ENCODE measurements around the gene PRR30.
"Not testable (repeated sequence)": the region's sequence is repeated elsewhere in the genome, so short reads cannot be mapped to it uniquely, and the experiment has no call there.

PRR30 gene

DNA sequence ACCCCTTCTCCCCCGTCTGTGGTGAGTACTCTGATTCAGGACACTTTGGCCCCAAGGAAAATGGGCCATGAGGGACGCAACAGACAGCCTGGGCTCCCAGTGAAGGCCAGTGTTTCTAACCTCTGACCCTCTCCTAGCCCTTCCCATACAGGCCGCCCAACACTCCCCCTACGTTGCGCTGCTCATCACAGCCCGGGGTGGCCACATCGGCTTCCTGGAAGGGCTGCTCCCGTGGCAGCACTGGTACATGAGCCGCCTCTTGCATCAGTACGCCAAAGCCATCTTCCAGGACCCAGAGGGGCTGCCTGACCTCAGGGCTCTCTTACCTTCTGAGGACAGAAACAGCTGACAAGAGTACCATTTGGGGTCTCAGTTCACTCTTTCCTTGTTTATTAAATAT is 8.8 kb downstream of the PRR30 start:
- DNase-seq (ENCODE audit: low spot score) = no peak

DNA sequence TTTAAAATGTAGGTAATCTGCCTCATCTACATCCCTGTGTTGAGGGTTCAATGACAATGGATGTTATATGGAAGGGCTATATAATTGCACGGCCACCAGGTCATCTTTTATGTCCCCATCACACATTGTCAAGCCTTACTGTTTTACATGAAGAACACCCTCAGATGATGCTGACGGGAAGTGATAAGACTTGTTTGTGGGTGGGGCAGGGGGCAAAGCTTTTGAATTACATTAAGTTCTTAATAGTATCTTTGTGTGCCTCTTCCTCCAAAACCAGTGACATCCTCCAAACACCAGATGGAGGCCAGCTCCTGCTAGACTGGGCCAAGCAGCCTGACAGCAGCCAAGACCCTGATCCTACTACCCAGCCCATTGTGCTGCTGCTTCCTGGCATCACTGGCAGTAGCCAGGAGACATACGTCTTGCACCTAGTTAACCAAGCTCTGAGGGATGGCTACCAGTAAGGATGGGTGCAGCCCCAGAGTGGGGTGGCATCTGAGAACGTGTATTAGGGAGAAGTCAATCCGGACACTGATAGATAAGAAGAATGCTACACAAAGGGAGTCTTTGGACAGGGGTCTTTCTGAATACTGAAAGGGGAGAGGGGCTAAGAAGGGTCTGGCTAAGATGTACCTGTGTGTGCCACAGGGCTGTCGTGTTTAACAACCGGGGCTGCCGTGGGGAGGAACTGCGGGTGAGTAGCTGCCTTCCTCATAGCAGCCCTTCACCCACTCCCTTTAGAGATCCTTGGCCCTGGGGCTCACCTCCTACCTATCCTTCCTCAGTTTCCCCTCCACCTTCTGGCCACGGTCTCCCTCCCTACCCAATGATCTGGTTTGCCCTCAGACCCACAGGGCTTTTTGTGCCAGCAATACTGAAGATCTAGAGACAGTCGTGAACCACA is 10.3 kb downstream of the PRR30 start:
- DNase-seq (ENCODE audit: low spot score) = no peak

DNA sequence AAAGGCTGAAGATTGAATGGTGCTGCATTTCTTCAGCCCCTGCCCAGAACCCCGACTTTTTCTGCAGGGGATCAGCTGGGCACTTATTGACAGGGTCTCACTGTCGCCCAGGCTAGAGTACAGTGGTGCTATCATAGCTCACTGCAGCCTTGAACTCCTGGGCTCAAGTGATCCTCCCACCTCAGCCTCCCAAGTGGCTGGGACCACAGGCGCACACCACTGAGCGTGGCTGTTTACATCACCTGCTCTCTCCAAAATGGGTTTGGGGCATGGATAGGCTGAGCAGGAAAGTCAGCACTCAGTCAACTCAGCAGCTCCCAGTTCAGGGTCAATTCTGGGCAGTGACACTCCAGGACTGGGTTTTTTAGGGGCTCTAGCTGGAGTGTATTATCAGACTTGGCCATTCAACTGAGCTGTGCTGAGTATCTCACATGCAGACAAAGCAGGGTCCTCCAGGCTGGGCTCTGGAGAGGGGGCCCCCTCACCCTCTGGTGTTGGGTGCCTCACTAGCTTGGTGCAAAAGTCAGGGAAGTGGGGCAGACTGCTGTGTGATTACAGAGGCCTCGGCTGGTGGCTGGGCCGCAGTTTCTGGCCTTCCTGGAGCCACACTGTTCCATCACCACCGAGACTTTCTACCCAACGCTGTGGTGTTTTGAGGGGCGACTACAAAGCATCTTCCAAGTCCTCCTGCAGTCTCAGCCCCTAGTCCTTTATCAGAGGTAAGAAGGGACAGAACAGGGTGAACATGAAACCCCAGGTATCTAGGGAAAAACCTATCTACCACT is 11.1 kb downstream of the PRR30 start:
- no peak for DNase-seq (ENCODE audit: low spot score)

DNA sequence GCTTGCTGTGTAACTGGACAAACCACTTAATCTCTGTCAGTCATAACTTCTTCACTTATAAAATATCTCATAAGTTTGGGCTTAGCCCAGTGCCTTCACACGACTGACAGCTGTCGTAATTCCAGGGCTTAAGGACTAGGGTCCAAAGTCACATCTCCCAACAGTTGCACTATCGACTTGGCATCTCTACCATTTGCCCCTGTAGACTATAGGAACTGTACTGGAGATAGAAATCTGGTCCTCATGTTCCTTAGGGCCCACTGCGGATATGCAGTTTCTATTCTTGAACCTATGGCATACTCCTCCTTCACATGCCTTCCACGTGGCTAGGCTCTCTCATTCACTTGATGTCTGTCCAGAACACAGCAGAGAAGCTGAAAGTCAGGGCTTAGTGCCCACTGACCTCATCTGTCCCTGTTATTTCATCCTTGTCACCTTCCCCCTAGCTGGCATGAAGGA is 12.9 kb downstream of the PRR30 start:
- DNase-seq (ENCODE audit: low spot score) = no peak

DNA sequence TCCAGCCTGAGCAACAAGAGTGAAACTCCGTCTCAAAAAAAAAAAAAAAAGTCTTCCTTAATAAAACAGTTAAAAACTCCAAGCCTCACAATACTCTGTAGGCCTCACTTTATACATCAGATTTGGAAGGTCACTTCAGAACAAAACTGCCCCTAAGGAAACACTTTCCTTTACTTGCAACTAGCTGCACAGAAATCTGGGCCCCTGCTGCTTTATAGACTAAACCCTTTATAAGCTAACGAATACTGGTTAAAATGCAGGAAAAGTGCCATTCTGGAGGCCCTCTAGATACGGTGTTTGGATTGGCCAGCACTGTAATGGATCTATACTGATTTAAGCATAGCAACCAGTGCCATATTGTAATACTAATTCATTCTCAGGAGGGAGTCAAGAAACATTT is 14.1 kb downstream of the PRR30 start:
- DNase-seq (ENCODE audit: low spot score) = no peak

DNA sequence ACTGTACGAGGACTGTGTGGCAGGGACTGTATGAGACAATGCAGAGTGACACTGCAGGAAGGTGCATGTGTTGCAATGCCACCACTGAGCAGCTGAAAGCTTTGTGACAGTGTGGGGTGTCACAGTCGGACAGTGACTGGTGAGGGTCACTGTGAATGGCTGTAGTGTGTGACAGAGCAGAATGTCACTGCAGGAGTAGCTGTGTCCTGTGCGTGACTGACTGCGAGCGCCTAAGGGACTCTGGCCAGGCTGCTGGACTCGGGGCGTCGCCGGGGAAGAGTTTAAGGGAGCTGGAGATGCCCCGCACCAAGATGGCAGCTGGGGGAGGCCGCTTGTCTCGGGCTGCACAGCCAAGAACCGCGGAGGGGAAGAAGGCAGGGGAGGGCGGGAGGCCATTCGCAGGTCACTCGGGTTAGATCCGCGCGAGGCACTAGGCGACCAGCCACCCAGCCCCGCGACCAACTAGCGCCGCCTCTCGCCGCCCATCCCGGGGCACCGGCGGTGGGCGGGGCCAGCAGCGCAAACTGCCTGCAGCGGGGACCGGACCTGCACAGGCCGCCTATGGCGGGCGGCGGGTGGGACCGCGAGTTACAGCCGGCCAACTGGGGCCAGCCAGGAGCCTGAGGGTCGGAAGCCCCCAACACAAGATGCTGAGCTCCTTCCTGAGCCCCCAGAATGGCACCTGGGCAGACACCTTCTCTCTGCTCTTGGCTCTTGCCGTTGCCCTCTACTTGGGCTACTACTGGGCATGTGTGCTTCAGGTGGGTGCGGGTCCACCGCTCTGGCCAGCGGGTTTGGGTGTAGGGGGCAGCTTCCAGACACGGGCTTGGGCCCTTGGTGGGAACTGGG is 15.7 kb downstream of the PRR30 start, which contains the start of gene ABHD1:
Gene ABHD1 (plus strand): TSS at position 514 of the 849 bp plus-strand sequence. CDS start 134 bp downstream, at position 648.
- peak; percentile 21 for DNase-seq (ENCODE audit: low spot score)

DNA sequence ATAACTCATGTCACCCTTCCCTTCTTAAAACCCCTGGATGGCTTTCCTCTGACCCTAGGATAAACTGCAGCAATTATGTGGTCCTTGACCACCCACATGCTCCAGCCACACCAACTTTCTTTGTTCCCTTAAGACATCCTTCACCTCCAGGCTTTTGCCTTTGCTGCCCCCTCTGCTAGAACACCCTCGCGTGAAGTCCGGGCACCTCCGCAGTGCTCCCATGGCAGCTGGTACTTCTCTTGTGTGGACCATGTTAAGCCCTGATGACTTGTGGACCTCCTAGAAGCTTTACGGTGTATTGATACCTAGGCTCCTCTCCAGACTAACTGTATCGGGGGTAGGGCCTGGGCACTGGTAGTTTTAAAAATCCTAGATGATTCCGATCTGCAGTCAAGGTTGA is 16.4 kb downstream of the PRR30 start:
- no peak for DNase-seq (ENCODE audit: low spot score)

DNA sequence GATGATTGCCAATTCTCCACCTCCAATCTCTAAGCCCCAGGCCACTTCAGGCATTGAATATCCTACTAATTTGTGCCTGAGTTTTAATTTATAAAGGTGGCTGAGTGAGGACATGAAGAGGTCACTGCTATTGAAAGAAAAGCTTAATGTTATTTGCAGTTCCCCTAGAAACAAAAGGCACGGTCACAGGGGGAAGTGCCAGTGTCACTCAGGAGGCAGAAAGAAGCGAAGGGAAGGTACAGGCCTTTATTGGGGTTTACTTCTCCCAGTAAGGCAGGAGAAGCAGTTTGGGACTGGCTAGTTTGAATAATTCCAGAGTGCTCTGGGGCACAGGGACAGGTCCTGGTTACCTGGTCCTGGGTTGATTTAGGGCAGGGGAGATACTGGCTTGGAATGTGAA is 17.3 kb downstream of the PRR30 start:
- no peak for DNase-seq (ENCODE audit: low spot score)

DNA sequence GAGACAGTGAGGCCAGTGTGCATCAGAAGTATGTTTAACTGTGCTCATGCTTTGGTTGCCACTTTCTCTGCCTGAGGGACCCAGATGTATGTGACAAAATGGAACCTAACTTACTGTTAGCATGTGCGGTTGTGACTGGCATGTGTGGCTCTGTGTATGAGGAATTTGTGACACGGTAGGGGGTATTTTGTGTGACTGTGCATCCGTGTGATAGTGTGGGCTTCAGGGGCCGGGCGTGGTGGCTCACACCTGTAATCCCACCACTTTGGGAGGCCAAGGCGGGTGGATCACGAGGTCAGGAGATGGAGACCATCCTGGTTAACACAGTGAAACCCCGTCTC is 19.9 kb downstream of the PRR30 start:
- DNase-seq (ENCODE audit: low spot score) = not testable (repeated sequence)

DNA sequence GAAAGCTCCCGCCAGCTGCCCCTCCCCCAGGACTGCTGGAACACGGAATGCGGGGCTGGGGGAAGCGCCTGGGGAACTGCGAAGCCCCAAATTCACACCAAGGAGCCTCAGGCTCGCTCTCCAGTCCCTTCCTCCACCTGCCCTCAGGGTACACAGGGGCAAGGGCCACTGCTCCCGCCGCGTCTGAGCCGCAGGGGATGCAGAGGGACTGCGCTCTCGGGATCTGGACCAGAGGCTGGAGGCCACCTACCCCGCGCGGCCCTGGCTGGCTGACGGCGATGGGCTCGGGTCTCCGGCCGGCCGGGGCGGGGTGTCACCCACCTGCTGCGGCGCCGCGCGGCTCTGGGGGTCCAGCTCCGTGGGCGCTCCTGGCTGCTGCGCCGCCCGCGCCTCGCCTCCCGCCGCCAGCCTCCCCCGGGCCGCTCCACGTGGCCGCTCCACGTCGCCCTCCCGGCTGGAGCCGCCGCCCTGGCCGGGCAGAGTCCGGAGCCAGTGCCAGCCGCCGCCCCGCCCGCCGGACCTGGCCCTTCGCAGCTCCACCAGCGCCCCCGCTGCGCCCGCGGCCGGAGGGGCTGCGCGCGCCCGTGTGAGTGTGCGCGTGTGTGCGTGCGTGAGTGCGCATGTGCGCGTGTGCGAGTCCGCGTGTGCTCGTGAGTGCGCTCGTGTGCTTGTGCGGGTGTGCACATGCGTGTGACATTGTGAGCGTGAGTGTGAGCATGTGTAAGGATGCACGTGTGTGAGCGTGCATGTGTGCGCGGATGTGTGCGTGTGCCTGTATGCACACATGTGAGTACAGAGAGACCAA is 20.5 kb downstream of the PRR30 start, which contains the start of gene CGREF1:
Gene CGREF1 (minus strand): TSS at position 604 of the 805 bp plus-strand sequence. CDS start 14,762 bp downstream, outside the sequence.
- no peak for DNase-seq (ENCODE audit: low spot score)

DNA sequence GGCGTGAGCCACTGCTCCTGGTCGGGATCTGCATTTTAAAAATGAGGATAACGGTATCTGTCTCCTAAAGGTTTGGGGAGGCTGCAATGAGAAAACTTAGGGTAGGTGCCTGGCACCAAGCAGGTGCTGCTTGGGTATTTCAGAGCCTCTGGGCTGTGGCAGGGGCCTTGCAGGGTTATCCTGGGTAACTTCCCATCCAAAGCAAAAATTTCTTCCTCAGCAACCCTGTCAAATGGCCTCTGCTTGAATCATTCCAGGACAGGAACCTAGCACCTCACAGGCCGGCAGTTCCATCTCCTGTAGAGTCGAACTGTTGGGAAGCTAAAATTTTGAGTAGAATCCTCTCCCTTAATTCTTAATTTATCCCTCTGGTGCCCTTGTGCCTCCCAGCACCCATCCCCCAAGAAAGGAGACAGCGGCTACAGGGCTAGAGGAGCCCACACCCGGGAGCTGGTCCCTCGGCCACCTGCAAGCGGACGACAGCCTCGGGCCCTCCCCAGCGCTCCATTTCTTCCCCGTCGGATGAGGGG is 21.1 kb downstream of the PRR30 start:
- DNase-seq (ENCODE audit: low spot score) = no peak

DNA sequence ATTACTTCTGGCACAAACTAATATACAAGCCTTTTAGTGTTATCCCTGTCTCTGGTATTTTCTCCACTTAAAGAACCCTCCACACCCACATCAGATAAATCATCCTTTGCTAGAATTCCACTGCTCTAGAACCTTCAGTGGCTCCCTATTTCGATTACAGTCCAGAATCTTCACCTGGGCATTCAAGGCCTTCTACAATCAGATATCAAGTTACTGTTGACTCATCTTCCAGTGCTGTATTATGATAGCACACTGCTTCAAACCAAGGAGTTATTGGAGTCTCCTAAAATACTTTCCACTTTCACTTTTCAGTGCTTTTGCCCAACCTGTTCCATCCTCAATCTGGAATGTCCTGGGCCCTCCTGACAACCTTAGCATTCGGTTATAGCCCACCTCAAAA is 23.7 kb downstream of the PRR30 start:
- DNase-seq (ENCODE audit: low spot score) = no peak

DNA sequence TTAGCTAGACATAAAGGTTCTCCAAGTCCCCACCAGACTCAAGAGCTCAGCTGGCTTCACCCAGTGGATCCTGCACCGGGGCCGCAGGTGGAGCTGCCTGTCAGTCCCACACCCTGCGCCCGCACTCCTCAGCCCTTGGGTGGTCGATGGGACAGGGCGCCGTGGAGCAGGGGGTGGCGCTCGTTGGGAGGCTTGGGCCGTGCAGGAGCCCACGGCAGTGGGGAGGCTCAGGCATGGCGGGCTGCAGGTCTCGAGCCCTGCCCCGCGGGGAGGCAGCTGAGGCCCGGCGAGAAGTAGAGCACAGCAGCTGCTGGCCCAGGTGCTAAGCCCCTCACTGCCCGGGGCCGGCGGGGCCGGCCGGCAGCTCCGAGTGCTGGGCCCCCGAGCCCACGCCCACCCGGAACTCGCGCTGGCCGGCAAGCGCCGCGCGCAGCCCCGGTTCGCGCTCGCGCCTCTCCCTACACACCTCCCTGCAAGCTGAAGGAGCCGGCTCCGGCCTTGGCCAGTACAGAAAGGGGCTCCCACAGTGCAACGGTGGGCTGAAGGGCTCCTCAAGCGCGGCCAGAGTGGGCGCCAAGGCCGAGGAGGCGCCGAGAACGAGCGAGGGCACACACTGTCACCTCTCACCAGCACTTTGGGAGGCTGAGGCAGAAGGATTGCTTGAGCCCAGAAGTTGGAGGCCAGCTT is 27.7 kb downstream of the PRR30 start:
- DNase-seq (ENCODE audit: low spot score) = not testable (repeated sequence)

DNA sequence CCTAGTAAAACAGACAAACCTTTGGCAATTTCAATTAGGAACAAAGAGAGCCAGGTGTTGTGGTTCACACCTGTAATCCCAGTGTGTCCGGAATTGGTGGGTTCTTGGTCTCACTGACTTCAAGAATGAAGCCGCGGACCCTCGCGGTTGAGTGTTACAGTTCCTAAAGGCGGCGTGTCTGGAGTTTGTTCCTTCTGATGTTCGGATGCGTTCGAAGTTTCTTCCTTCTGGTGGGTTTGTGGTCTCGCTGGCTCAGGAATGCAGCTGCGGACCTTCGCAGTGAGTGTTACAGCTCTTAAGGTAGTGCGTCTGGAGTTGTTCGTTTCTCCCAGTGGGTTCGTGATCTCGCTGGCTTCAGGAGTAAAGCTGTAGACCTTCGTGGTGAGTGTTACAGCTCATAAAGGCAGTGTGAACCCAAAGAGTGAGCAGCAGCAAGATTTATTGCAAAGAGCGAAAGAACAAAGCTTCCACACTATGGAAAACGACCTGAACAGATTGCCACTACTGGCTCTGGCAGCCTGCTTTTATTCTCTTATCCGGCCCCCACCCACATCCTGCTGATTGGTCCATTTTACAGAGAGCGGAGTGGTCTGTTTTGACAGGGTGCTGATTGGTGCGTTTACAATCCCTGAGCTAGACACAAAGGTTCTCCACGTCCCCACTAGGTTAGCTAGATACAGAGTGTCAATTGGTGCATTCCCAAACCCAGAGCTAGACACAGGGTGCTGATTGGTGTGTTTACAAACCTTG is 28.4 kb downstream of the PRR30 start:
- not testable (repeated sequence) for DNase-seq (ENCODE audit: low spot score)

DNA sequence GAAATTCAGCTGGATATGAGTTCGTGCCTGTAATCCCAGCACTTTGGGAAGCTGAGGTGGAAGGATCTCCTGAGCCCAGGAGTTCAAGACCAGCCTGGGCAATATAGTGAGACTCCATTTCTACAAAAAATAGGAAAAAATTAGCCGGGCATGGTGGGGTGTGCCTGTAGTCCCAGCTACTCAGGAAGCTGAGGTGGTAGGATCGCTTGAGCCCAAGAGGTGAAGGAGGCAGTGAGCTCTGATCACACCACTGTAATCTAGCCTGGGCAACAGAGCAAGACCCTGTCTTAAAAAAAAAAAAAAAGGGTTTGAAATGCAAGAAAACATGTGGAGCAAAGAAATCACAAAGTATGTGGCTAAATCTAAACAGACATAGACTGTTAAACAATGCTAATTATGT is 30.1 kb downstream of the PRR30 start:
- DNase-seq (ENCODE audit: low spot score) = no peak

DNA sequence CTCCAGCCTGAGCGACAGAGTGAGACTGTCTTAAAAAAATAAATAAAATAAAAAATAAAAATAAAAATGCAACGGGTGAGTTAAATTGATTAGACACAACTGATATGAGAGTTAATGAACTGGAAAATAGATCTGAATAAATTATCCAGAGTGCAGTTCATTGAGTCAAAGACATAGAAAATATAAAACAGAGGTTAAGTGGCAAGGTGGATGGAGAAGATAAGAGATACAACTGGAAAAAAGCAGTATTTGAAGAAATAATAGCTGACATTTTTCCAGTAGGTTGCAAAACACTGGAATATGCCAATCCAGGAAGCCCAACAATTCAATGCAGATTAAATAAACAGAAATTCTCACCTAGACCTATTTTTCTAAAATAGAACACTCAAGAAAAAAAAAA is 31.0 kb downstream of the PRR30 start:
- DNase-seq (ENCODE audit: low spot score) = no peak

DNA sequence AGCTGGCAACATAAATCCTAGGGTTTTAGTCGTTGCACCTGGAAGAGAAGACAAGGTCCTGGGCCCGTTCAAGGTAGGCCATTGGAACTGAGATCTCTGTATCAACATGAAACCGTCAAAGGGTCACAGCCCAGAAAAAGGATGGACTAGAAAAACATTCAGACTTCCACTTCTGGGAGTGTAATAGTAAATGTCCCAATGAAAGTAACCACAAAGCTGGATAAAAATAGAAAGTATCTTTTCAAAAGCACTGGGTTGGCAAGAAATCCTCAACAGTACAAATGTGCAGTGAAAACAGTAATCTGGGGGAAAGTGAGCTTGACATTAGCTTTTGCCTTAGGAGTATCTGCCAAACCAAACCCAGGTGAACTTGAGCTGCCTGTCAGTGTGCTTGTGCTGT is 33.2 kb downstream of the PRR30 start:
- DNase-seq (ENCODE audit: low spot score) = no peak

DNA sequence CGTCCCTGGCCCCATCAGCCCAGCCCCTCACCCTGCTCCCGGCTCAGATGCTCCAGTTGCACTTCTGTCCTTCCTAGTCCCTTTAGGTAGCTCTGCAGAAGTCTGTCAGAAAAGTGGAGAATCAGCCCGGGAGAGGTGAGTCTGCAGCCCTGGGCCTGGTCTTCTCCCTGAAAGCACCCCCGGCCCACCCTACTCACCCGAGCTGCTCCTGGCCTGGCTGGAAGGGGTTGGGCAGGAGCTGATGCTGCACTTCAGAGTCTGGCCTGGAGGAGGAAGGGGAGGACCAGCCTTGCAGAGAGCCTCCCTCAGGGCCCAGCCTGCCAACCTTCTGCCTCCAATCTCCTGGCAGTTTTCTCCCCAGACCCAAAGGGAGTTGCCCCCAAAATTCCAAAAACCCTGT is 36.9 kb downstream of the PRR30 start:
- no peak for DNase-seq (ENCODE audit: low spot score)

DNA sequence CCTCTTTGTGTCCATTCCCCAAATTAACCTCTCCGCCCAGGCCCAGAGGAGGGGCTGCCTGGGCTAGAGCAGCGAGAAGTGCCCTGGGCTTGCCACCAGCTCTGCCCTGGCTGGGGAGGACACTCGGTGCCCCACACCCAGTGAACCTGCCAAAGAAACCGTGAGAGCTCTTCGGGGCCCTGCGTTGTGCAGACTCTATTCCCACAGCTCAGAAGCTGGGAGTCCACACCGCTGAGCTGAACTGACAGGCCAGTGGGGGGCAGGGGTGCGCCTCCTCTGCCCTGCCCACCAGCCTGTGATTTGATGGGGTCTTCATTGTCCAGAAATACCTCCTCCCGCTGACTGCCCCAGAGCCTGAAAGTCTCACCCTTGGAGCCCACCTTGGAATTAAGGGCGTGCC is 39.2 kb downstream of the PRR30 start:
- DNase-seq (ENCODE audit: low spot score) = no peak

Data from SK-N-DZ (cell line).